Kidney (tissue), 14 donors: ENCODE measurements around the gene MAPK1IP1L. TPM values are rescaled to one million over a fixed set of nuclear protein-coding genes. Genes with fewer than 3 reads are reported as not detected.

ENCODE experiments used
- DNase-seq, 5 donors: peaks; one replicate each; pipeline ENCODE4 v3.0.0-alpha.2; 2013 to 2020
- FAIRE-seq: peaks from 2 replicates; lab custom pipeline; 2012; peaks lifted over from hg19 to GRCh38; lab: Jason Lieb, UNC
- H3K27ac ChIP-seq, 2 donors: one replicate each; pipeline ENCODE4 v1.7.0; 2013; ENCODE audit warnings: low read depth in 2 of 2, low read length in 2 of 2, inconsistent platforms in 1 of 2
- H3K27me3 ChIP-seq: one replicate; pipeline ENCODE4 v1.7.1; 2013; ENCODE audit warnings: low read length, inconsistent platforms; ENCODE audit not compliant: control insufficient read depth, insufficient read depth
- H3K36me3 ChIP-seq, 3 donors: one replicate each; pipeline versions ENCODE4 v1.7.0 to v1.7.1; 2013; ENCODE audit warnings: low read length in 3 of 3, control low read depth in 1 of 3, inconsistent platforms in 1 of 3; ENCODE audit not compliant: insufficient read depth in 3 of 3, control insufficient read depth in 2 of 3
- H3K4me1 ChIP-seq, 3 donors: one replicate each; pipeline versions ENCODE4 v1.7.0 to v1.7.1; 2013; ENCODE audit warnings: low read length in 3 of 3, inconsistent platforms in 1 of 3, low read depth in 1 of 3; ENCODE audit not compliant: control insufficient read depth in 2 of 3, insufficient read depth in 2 of 3
- H3K4me3 ChIP-seq, 3 donors: one replicate each; pipeline versions ENCODE4 v1.7.0 to v1.8.1; 2013; ENCODE audit warnings: low read length in 3 of 3, control low read depth in 1 of 3, inconsistent platforms in 1 of 3
- H3K9ac ChIP-seq, 3 donors: one replicate each; pipeline versions ENCODE4 v1.7.0 to v1.7.1; 2013; ENCODE audit warnings: low read length in 3 of 3, control low read depth in 1 of 3, inconsistent platforms in 1 of 3
- H3K9me3 ChIP-seq, 3 donors: one replicate each; pipeline versions ENCODE4 v1.7.0 to v1.7.1; 2013; ENCODE audit warnings: low read length in 3 of 3, control low read depth in 1 of 3, inconsistent platforms in 1 of 3; ENCODE audit not compliant: control insufficient read depth in 2 of 3, insufficient read depth in 1 of 3
- intact Hi-C: fragments of 100-400 bp; cut with DNase I; formaldehyde crosslinking; loops from one replicate; pipeline ENCODE4 v1.11.1; 2022
- polyA plus RNA-seq: library from polyadenylated mRNA; stranded (reverse); fragments of 350-450 nt; fragmentation: Illumina TruSeq; extraction: RNeasy Lipid Tissue Mini Kit (QIAGEN cat#74804); gene quantifications from one replicate; pipeline ENCODE4 v1.2.3, GENCODE V29; 2014; ENCODE audit warnings: low read depth, low replicate concordance; ENCODE audit not compliant: insufficient read depth
- total RNA-seq: library from RNA; stranded (reverse); fragmentation: NEBNext Ultra II Directional; extraction: Animal tissue kit (Norgen Biotek cat#: 25700); gene quantifications from one replicate; pipeline ENCODE4 v1.2.1, GENCODE V29; 2021
- TF ChIP-seq, protein P1 (sequence below): IDR thresholded peaks from 3 replicates; pipeline ENCODE4 v1.5.1; 2012; ENCODE audit warnings: mild to moderate bottlenecking, moderate library complexity, borderline replicate concordance; ENCODE audit not compliant: insufficient read depth; ENCODE audit errors: extremely low read depth
- donor health status: control.
- donor health status: control.
- donor health status: control.
- donor health status: control.
- donor health status: control.
- donor health status: DM: yes; HTN: yes; CAD: no.
- donor health status: Normal renal cell carcinoma (clear cell type).

Gene MAPK1IP1L
- total and polyA plus RNA-seq, 2 donors from 2014 or later = 43.3 to 101 TPM

DNA sequence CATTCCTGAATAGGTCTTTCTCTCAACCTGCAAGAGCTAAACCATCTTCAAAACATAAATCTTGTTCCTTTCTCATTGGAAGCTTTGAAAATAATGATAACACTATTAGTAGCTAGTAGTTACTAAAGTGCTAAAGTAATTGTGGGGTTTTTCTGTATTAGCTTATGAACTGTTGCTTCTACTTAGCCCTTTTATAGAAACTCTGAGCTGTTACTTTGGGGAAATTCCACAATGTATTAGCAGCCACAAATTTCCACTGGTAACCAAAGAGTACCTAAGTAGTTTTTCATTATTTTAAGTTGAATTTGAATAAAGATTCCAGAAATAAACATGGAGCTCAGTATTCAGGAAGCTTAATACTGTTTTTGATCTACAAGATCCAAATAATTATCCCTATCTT lies 6.4 kb upstream of the MAPK1IP1L start:
- no peak for FAIRE-seq
- H3K36me3 ChIP-seq = peaks cover 0 to 8% (median 6%) of the 10 kb centered on the region in 3 donors
- no peak overlapping the region for H3K27ac ChIP-seq
- TF ChIP-seq, protein P1, sequence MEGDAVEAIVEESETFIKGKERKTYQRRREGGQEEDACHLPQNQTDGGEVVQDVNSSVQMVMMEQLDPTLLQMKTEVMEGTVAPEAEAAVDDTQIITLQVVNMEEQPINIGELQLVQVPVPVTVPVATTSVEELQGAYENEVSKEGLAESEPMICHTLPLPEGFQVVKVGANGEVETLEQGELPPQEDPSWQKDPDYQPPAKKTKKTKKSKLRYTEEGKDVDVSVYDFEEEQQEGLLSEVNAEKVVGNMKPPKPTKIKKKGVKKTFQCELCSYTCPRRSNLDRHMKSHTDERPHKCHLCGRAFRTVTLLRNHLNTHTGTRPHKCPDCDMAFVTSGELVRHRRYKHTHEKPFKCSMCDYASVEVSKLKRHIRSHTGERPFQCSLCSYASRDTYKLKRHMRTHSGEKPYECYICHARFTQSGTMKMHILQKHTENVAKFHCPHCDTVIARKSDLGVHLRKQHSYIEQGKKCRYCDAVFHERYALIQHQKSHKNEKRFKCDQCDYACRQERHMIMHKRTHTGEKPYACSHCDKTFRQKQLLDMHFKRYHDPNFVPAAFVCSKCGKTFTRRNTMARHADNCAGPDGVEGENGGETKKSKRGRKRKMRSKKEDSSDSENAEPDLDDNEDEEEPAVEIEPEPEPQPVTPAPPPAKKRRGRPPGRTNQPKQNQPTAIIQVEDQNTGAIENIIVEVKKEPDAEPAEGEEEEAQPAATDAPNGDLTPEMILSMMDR = no peak
- H3K9ac ChIP-seq = no peak overlapping the region
- intact Hi-C loops = no loop called here
- no peak overlapping the region for H3K4me3 ChIP-seq
- H3K27me3 ChIP-seq = no peaks in the 10 kb centered on the region
- no peak for DNase-seq
- H3K9me3 ChIP-seq = no peaks in the 10 kb centered on the region
- H3K4me1 ChIP-seq = no peaks in the 10 kb centered on the region

DNA sequence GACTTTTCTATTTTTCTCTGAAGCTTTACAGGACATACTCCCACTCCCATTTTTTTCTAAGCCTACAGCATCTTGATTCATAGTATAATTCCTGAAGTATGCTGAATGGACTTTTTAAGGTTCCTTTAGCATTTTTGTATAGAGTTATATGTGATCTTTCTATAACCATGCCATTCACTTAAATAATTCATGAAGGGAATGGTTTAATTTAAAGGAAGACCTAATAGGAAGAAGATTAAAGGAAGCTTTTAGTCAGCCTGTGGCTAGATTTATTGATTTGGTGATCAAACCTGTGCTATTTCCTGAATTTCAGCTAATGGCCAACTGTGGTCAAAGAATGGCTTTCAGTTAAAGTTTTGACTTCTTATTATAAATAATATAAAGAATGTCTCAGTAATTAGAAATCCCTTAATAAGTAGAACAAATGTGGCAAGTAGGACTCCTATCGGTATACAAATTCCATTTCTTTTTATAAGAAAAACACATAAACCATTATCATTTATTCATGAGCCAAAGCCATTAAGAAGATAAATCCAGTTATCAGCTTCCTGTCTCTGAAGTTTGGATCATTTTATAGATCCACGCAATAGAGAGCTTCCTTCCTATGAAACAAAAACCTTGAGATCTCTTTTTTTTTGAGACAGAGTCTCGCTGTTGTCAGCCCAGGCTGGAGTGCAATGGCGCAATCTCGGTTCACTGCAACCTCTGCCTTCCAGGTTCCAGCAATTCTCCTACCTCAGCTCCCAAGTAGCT lies 4.0 kb upstream of the MAPK1IP1L start:
- Histone ChIP-seq H3K9ac (no peak overlapping the region), H3K4me1 (peaks cover 0 to 5% (median 0%) of the 10 kb centered on the region in 3 donors), H3K9me3 (no peaks in the 10 kb centered on the region), H3K27ac (no peak overlapping the region), H3K27me3 (no peaks in the 10 kb centered on the region), H3K4me3 (no peak overlapping the region), H3K36me3 (peaks cover 0 to 8% (median 6%) of the 10 kb centered on the region in 3 donors)
- TF ChIP-seq, protein P1 = no peak
- intact Hi-C loops = no loop called here
- no peak for FAIRE-seq
- DNase-seq = no peak

DNA sequence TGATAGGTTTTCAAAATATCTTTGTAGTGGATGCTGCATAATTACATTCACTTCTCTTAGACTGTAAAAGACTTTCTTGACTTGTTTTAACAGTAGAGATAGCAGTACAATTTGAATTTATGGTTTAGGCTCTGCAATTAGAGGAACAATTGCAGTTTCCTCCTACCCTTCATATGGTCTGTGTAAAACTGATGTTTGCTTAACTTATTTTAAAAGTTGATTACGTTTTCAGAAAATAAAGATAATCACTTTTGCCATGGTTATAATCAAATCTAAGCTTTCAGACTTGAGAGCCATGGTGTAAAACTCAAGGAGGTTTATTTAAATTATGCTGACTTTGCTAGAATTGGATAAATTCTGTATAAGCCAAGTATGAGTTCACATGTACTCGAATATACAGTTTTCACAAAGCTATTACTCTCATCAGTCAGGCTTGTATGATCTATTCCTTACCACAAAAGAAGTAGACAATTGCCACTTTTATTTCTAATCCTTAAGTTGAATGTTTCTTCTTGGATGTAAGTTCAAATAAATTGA lies 2.5 kb upstream of the MAPK1IP1L start:
- Histone ChIP-seq H3K4me3 (no peak overlapping the region), H3K4me1 (peaks cover 0 to 12% (median 0%) of the 10 kb centered on the region in 3 donors), H3K27ac (no peak overlapping the region), H3K9ac (no peak overlapping the region), H3K36me3 (no peaks in the 10 kb centered on the region), H3K9me3 (no peaks in the 10 kb centered on the region), H3K27me3 (no peaks in the 10 kb centered on the region)
- TF ChIP-seq, protein P1 = no peak
- no peak for DNase-seq
- FAIRE-seq = no peak
- intact Hi-C loops = no loop called here
